Stomach (tissue), 4 donors: ENCODE measurements around the gene DNAH3.

ENCODE experiments used
- CTCF ChIP-seq, 7 experiments: fragments of 450-650 bp in 4 of 7; fragments of 200-600 bp in 3 of 7; sonication (generic) in 3 of 7; IDR thresholded peaks; one replicate each; pipeline ENCODE4 v1.5.1; 2016 to 2019; ENCODE audit warnings: antibody characterized with exemption in 7 of 7, control low read depth in 2 of 7, mild to moderate bottlenecking in 1 of 7
- EP300 ChIP-seq: sonication (generic); formaldehyde crosslinking; IDR thresholded peaks from one replicate; pipeline ENCODE4 v1.6.1; 2017; ENCODE audit warnings: antibody characterized with exemption
- POLR2A ChIP-seq, 4 donors: fragments of 450-650 bp; IDR thresholded peaks; one replicate each; pipeline ENCODE4 v1.6.1; 2016; ENCODE audit warnings: antibody characterized with exemption in 4 of 4, control low read depth in 2 of 4, mild to moderate bottlenecking in 1 of 4, moderate library complexity in 1 of 4

- TF ChIP-seq CTCF (IDR thresholded peaks at IDR 0.05) (no peak), POLR2A (IDR thresholded peaks at IDR 0.05) (no peak), EP300 (no peak)
Measured at GRCh38 chr16:20904507-20905081, 246.1 kb downstream of the DNAH3 start.
